Activated effector memory CD4-positive, alpha-beta T cell treated with Interleukin-2 at 50 U/mL for 16 hours (primary cell): Measurements from ENCODE around the gene ANTXR1.
"Not testable (repeated sequence)": the region's sequence is repeated elsewhere in the genome, so short reads cannot be mapped to it uniquely, and the experiment has no call there.

ENCODE experiments used
- DNase-seq: peaks from one replicate; pipeline ENCODE4 v3.0.0-alpha.2; 2020

The ANTXR1 gene

GRCh38 chr2:69167469-69167822 lies 154.5 kb downstream of the ANTXR1 start:
- no peak for DNase-seq

- no peak for DNase-seq
These were observed 155.3 kb downstream of the ANTXR1 start for GRCh38 chr2:69168144-69168813.

GRCh38 chr2:69168950-69169654 lies 156.1 kb downstream of the ANTXR1 start:
- no peak for DNase-seq

GRCh38 chr2:69169655-69170389 lies 156.8 kb downstream of the ANTXR1 start:
- DNase-seq = no peak

DNA sequence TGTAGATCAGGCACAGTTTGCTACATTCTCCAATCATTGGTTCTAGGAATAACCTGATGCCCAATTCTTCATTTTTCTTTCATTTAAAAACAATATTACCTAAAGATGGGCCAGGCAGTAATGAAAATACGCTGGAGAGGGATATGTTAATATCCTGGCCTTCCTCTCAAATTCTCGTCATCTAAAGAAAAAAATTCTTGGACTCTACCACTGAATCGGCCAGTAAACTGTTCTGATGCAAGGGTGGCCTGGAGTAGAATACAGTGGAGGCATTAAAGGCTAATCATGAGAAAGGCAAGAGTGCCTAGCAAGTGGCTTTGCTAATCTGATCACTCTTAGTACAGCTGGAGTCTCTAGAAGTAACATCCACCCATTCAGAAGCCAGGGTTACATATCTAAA lies 157.7 kb downstream of the ANTXR1 start:
- DNase-seq = no peak

GRCh38 chr2:69171116-69171896 lies 158.3 kb downstream of the ANTXR1 start:
- DNase-seq = no peak

- no peak for DNase-seq
These were observed 159.0 kb downstream of the ANTXR1 start for GRCh38 chr2:69171897-69172525.

DNA sequence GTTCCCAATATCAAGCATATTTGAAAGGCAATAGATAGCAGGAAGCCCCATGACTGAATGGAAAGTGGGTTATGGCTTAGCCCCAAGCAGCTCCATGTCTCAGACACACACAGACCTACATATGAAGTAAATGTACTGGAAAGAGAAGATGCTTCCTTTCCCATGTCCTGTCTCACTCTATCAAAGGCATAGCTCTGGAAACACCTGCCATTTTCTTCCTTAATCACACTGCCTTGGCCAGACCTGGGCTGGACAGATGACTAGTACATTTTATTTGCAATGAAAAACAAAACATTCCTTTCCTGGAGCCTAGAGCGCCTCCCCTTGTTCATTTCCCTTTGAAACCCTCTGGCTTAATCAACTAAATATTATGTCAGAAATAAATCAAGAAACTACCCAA lies 160.7 kb downstream of the ANTXR1 start:
- no peak for DNase-seq

DNA sequence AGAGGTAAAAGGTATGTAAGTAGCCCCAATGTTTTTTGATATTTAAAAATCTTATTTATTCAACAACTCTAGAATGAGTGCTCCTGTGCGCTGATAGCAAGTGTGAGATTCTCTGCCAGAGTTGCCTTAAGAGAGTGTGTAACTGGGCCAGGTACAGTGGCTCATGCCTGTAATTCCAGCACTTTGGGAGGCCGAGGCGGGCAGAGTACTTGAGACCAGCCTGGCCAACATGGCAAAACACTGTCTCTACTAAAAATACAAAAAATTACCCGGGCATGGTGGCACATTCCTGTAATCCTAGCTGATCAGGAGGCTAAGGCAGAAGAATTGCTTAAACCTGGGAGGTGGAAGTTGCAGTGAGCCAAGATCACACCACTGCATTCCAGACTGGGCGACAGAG lies 161.2 kb downstream of the ANTXR1 start:
- not testable (repeated sequence) for DNase-seq

DNA sequence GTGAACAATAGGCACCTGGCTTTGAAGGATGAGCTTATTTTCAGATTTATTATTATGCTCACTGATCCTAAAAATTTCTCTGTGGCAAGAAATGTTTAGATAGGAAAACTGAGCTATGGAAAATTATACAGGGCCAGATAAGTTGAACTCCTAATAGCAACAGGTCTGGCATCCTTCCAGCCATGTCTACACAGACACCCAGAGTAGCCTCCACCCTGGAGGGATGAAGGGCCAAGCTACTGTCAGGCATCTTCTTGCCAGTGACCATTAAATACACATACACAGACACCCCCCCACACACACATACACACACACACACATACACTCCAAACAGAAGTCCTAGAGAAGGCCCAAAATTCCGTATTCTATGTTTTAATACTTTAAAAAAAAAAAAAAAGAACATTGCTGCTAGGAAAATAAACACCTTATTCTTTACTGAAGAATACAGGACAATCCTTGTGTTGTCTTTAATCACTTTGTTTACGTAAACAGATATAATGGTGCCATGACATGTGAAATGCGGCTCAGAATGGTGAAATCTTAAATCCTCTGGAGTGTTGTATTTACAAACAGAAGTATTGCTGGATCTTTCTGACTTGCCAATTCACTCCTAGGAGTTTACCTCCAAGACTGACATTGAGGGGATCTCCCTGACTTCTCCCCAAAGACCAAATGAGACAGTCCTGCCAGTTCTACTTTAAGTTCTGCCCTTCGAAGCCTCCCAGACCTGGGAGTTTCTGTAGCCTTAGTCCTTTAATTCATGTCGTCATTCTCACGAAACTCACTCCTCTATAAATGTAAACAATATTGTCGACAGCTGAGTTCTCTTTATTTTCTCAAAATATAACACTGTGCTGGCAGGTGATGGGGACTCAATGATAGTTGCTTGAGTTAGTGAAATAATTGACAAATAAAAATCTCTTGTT lies 163.1 kb downstream of the ANTXR1 start:
- DNase-seq = no peak

DNA sequence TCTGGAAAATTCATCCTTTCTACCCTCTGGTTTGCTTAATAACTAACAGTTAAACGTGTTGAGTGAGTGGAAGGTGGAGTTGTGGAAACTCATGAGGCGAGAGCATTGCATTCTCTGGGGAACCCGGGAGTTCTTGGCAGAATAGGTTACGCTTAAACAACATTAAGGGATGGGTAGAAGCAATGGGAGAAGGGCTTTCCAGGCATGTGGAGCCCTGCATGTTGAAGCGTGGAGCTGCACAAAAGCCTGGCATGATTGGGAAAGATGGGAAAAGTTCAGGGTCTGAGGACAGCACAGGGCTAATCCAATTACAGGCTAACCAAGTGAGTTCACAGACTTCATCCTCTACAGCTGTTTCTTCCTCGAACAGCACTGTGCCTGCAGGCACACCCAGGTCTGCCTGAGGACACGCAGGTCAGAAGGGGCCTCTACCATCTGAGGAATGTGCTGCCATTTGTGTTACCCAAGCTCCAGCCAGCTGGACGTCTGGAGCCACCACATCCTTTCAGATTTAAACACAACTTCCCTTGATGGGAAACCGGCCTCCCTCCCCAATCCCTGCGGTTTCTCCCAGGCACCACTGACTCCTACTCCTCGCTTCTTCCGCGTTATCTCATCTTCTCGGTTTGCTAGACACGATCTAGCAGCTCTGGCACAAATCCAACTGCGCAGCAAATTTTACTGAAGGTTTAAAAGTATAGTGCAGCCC lies 164.2 kb downstream of the ANTXR1 start:
- no peak for DNase-seq

GRCh38 chr2:69177785-69178636 lies 165.0 kb downstream of the ANTXR1 start:
- no peak for DNase-seq

DNA sequence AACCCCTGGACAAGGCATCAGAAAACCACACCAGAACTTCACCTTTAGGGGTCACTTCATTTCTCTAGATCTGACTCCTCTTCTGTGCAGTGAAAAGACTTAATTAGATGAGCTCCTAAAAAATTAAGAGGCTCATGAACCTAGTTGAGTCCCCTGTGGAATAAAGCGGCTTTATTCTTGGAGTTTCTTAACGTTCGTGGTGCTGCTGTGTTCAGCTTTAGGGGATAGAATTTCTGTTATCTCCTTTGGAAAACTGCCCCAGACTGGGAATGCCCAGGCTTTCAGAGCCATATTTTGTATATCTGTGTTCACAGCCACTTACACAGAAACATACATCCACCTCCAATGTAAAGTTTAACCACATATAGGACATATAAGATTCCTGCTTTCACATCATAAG lies 165.8 kb downstream of the ANTXR1 start:
- DNase-seq = no peak

DNA sequence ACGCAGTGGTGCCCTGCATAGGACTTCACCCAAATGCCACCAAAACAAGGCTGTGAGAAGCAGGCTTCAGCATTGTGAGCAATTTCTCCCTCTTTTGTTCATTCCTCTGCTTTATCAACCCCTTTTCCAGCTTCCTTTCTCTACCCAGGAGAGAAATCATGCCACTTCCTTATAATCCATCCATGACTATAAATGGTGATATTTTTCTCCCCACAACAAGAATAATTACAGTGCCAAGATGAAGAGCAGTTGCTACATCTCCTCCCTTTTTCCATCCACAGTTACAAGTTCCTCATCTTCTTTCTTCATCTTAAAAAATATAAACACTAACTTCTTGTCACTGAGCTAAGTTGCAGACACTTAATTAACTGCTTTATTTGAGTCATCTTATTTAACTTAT lies 167.2 kb downstream of the ANTXR1 start:
- no peak for DNase-seq

DNA sequence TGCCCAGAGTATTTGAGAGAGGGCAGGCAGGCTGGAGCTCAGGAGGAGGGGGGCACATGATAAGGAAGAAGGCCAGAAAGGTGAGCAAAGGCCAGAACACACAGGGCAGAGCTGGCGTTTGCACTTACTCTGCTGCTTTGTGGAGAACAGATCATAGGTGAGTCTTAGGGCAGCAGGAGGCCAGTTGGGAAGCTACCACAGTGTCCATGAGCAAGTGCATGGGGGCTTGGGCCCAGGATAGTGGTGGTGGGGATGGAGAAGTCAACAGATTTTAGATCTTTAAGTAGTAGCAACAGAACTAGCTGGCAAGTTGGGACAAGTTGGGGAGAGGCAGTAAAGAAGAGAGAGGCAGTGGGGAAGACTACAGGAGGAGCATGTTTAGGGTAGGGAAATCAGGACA lies 168.0 kb downstream of the ANTXR1 start:
- no peak for DNase-seq

- DNase-seq = no peak
These were observed 168.9 kb downstream of the ANTXR1 start for GRCh38 chr2:69181806-69182427.

DNA sequence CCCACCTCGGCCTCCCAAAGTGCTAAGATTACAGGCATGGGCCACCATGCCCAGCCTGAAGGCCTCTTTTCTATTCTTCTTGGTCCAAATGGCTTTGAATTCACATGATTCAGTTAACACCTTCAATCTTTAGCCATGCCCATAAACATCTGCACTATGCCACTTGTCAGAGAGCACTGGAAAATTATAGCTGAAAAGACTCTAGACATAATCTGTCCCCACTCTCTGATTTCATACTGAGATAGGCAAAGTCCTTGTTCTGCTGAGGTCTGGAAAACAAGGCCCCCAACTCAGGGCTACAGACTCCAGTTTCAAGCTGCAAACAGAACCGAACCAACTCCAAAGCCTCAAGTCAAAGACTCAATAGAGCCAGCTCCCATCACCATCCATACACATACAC lies 170.7 kb downstream of the ANTXR1 start:
- no peak for DNase-seq

- DNase-seq = no peak
These were observed 171.2 kb downstream of the ANTXR1 start for GRCh38 chr2:69184224-69184623.

DNA sequence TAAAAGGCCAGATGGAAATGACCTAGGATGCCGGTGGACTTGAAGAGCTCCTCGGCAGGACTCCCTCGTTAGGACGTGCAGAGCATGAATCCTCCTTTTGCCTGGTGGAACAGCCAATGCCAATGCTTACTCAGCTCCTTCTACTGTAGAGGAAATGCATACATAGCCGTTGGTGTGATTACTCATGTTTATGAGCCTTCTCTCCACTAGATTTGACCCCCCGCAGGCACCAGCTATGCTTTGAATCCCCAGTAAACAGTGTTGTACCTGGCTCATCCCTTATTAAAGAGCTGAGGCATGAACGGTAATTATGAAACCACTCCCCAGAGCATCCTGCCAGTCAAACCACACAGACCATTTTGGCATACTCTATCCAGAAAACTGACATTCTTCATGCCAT lies 172.8 kb downstream of the ANTXR1 start:
- no peak for DNase-seq

DNA sequence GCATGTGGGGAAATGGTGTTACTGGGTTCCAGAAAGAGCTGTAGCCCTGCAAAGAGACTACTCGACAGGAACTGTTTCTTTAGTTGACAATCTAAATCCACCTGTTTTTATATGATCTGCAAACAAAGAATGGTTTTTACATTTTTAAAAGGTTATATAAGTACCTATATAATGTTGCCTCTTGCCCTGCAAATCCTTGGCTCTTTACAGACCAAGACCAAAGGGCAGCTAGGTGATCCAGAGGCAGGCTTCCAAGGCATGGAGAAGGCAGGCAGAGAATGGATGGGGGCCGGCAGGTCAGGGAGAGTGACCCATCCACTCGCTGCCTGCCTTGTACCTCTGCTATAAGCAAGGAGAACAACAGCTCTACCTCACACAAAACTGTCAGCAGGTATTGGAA lies 173.6 kb downstream of the ANTXR1 start:
- no peak for DNase-seq
